Fibroblast of the aortic adventitia (primary cell): ENCODE results near the gene WNT7B. TPM values are rescaled to one million over a fixed set of nuclear protein-coding genes. Genes with fewer than 3 reads are reported as not detected.

Experiments
- DNase-seq: peaks from one replicate; pipeline ENCODE4 v3.0.0-alpha.2; 2010; ENCODE audit warnings: low read depth
- H3K4me3 ChIP-seq: 2 replicates; pipeline ENCODE4 v1.5.1; 2011; ENCODE audit warnings: low read depth, mild to moderate bottlenecking, control low read depth, low read length, moderate library complexity
- CTCF ChIP-seq: IDR thresholded peaks from 2 replicates; pipeline ENCODE4 v1.5.1; 2011; ENCODE audit warnings: mild to moderate bottlenecking, low read length, control low read depth, inconsistent platforms; ENCODE audit not compliant: insufficient read depth
- total RNA-seq: library from RNA; depleted of rRNA; stranded (reverse); fragments of >200 nt; gene quantifications from 2 replicates; pipeline ENCODE4 v1.2.3, GENCODE V29; 2012; ENCODE audit warnings: low replicate concordance

WNT7B gene
- total RNA-seq, 1 donor = 0.18 TPM

GRCh38 chr22:46003271-46004091, 26.5 kb upstream of the WNT7B start:
- TF ChIP-seq CTCF = no peak
- H3K4me3 ChIP-seq = no peak overlapping the region
- no peak for DNase-seq

DNA sequence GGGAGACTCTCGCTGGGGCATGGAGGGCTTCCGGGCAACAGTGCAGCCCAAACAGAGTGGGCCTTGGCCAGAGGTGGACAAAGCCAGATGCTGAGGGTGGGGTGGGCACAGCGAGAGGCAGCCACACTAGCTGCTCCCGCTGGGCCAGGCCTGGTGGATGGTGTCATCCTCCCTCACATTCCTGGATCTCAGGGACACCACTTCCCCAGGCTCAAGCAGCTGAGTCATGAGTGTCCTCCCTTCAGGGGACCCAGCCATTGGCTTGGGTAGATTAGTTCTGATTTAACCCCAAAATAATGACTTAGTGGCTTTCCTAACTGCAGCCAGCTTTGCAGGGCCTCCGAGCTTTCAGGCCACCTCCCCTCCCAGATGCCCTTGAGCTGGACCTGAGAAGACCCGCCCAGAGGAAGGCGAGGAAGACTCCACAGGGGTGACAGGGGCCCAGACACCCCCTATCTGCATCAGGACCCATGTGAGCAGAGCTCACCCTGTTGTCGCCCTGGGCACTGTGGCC, 25.9 kb upstream of the WNT7B start:
- TF ChIP-seq CTCF = no peak
- DNase-seq = no peak
- H3K4me3 ChIP-seq = no peak overlapping the region

GRCh38 chr22:46001426-46002106, 24.6 kb upstream of the WNT7B start:
- no peak for DNase-seq
- no peak overlapping the region for H3K4me3 ChIP-seq
- no peak for TF ChIP-seq CTCF

GRCh38 chr22:46001046-46001425, 24.1 kb upstream of the WNT7B start:
- no peak overlapping the region for H3K4me3 ChIP-seq
- no peak for TF ChIP-seq CTCF
- no peak for DNase-seq

- no peak for DNase-seq
- no peak overlapping the region for H3K4me3 ChIP-seq
- TF ChIP-seq CTCF = no peak
Observed at GRCh38 chr22:46000081-46001027, 23.4 kb upstream of the WNT7B start.

DNA sequence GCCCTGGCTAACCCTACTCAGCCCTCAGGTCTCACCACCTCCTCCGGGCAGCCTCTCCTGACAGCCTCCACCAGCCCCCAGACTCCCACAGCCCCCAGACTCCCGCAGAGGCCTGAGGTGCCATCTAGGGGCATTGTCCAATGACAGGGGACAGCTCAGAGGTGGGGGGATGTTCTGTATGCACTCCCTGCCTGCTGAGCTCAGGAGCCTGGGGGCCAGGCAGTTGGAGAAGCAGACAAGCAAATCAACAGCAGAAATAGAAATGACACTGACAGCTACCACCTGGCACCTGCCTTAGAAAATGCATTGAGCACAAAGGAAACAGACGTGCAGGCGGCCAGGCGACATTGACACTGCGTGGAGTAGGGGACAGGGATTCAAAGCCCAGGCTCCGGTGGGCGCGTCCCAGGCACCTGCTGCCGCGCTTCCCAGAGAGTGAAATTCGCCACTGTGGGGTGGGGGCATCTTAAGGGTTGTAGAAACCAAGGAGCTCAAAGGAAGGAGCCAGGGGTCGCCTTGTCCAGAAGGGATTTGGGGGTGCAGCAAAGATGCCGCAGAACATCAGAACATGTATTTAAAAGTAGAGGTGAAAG, 22.5 kb upstream of the WNT7B start:
- no peak for TF ChIP-seq CTCF
- no peak for DNase-seq

More for the DNA sequence above, 22.5 kb upstream of the WNT7B start:
- H3K4me3 ChIP-seq = no peak overlapping the region
